WTC11 (cell line): ENCODE results near the gene PRR35. TPM values are rescaled to one million over a fixed set of nuclear protein-coding genes. Genes with fewer than 3 reads are reported as not detected.

Source experiments
- ATAC-seq: fragments of 200-7000 bp; cut with Tn5 transposase; 2 replicates; pipeline ENCODE4 v1.10.0; 2021; ENCODE audit warnings: mild to moderate bottlenecking, moderate library complexity
- CTCF ChIA-PET: fragments of 300-600 bp; sonication (Branson Sonifier 250); formaldehyde crosslinking; loops from one replicate; lab custom pipeline; 2021; ENCODE audit warnings: antibody characterized with exemption; lab: Charles Lee
- POLR2A ChIA-PET: fragments of 350-600 bp; sonication (Branson Sonifier 250); formaldehyde crosslinking; loops from one replicate; lab custom pipeline; 2021; ENCODE audit warnings: antibody characterized with exemption; lab: Charles Lee
- DNase-seq: peaks from one replicate; pipeline ENCODE4 v3.0.0; 2021; ENCODE audit warnings: low spot score
- H3K27ac Mint-ChIP-seq: 2 replicates; pipeline ENCODE4 v1.8.0; 2021; ENCODE audit warnings: mixed read lengths
- H3K27me3 Mint-ChIP-seq: 2 replicates; pipeline ENCODE4 v1.8.0; 2021; ENCODE audit warnings: low read depth, mild to moderate bottlenecking, moderate library complexity, mixed read lengths
- H3K36me3 Mint-ChIP-seq: 2 replicates; pipeline ENCODE4 v1.8.0; 2021; ENCODE audit warnings: mixed read lengths
- H3K4me1 Mint-ChIP-seq: 2 replicates; pipeline ENCODE4 v1.8.0; 2022; ENCODE audit warnings: mixed read lengths
- H3K4me3 Mint-ChIP-seq: 2 replicates; pipeline ENCODE4 v1.8.0; 2021; ENCODE audit warnings: mild to moderate bottlenecking, moderate library complexity, mixed read lengths
- H3K9me3 Mint-ChIP-seq: 2 replicates; pipeline ENCODE4 v1.8.0; 2021; ENCODE audit warnings: mixed read lengths
- CREM ChIP-seq: sonication (generic); formaldehyde crosslinking; IDR thresholded peaks from 2 replicates; pipeline ENCODE4 v1.8.1; 2022; ENCODE audit warnings: mild to moderate bottlenecking, missing genetic modification reagents, moderate library complexity
- ELF4 ChIP-seq: sonication (generic); formaldehyde crosslinking; IDR thresholded peaks from 2 replicates; pipeline ENCODE4 v1.8.1; 2022; ENCODE audit warnings: low read depth, mild to moderate bottlenecking, moderate library complexity, missing genetic modification reagents
- FOXK1 ChIP-seq: sonication (generic); formaldehyde crosslinking; IDR thresholded peaks from 2 replicates; pipeline ENCODE4 v1.8.0; 2022; ENCODE audit warnings: mild to moderate bottlenecking, moderate library complexity, missing genetic modification reagents
- FOXP4 ChIP-seq: sonication (generic); formaldehyde crosslinking; IDR thresholded peaks from 2 replicates; pipeline ENCODE4 v1.8.0; 2022; ENCODE audit warnings: mild to moderate bottlenecking, missing genetic modification reagents
- GTF2I ChIP-seq: fragments of 250-450 bp; sonication (Bioruptor Pico); conservative IDR thresholded peaks from 2 replicates; pipeline ENCODE4 v1.4.0; 2021; ENCODE audit warnings: mild to moderate bottlenecking
- JUN ChIP-seq: sonication (generic); formaldehyde crosslinking; IDR thresholded peaks from 2 replicates; pipeline ENCODE4 v1.8.0; 2023; ENCODE audit warnings: mild to moderate bottlenecking, missing genetic modification reagents
- MAX ChIP-seq: sonication (generic); formaldehyde crosslinking; IDR thresholded peaks from 2 replicates; pipeline ENCODE4 v1.8.0; 2022; ENCODE audit warnings: mild to moderate bottlenecking, missing genetic modification reagents
- OVOL2 ChIP-seq: fragments of 250-450 bp; sonication (Bioruptor Pico); IDR thresholded peaks from 2 replicates; pipeline ENCODE4 v1.9.0; 2021; ENCODE audit warnings: mild to moderate bottlenecking, borderline replicate concordance
- SMAD3 ChIP-seq: sonication (generic); formaldehyde crosslinking; IDR thresholded peaks from 2 replicates; pipeline ENCODE4 v1.8.0; 2022; ENCODE audit warnings: missing genetic modification reagents, mild to moderate bottlenecking, borderline replicate concordance
- SMAD4 ChIP-seq: sonication (generic); formaldehyde crosslinking; IDR thresholded peaks from 2 replicates; pipeline ENCODE4 v1.8.0; 2022; ENCODE audit warnings: mild to moderate bottlenecking, missing genetic modification reagents
- TEAD1 ChIP-seq: sonication (generic); formaldehyde crosslinking; IDR thresholded peaks from 2 replicates; pipeline ENCODE4 v1.8.0; 2022; ENCODE audit warnings: mild to moderate bottlenecking, missing genetic modification reagents
- TP53 ChIP-seq: sonication (generic); formaldehyde crosslinking; IDR thresholded peaks from 2 replicates; pipeline ENCODE4 v1.8.1; 2023; ENCODE audit warnings: mild to moderate bottlenecking, missing genetic modification reagents
- USF1 ChIP-seq: sonication (generic); formaldehyde crosslinking; IDR thresholded peaks from 2 replicates; pipeline ENCODE4 v1.8.0; 2022; ENCODE audit warnings: mild to moderate bottlenecking, missing genetic modification reagents
- ZNF219 ChIP-seq: sonication (generic); formaldehyde crosslinking; IDR thresholded peaks from 2 replicates; pipeline ENCODE4 v1.8.0; 2023; ENCODE audit warnings: missing genetic modification reagents, mild to moderate bottlenecking, borderline replicate concordance
- ZNF423 ChIP-seq: fragments of 250-450 bp; sonication (Bioruptor Pico); IDR thresholded peaks from 2 replicates; pipeline ENCODE4 v2.1.2; 2022; ENCODE audit warnings: mild to moderate bottlenecking, moderate library complexity
- total RNA-seq: library from RNA; stranded (reverse); gene quantifications from 3 replicates; pipeline ENCODE4 v1.2.3, GENCODE V29; 2021
- TF ChIP-seq, protein P1 (sequence below): fragments of 250-450 bp; sonication (Bioruptor Pico); IDR thresholded peaks from 2 replicates; pipeline ENCODE4 v1.9.0; 2021; ENCODE audit warnings: mild to moderate bottlenecking, borderline replicate concordance
- TF ChIP-seq, protein P2 (sequence below): sonication (generic); formaldehyde crosslinking; conservative IDR thresholded peaks from 2 replicates; pipeline ENCODE4 v1.8.1; 2022; ENCODE audit warnings: mild to moderate bottlenecking, missing genetic modification reagents

The PRR35 gene
- total RNA-seq, 1 experiment from 2014 or later, result 0.72 TPM

GRCh38 chr16:527015-527903 lies 32.9 kb upstream of the PRR35 start, which contains the start of gene CAPN15 (continued):
- TF ChIP-seq USF1 (CRISPR knock-in tag) (peak; percentile 60; the same call in 1 of the 2 replicates), JUN (peak; percentile 90), TEAD1 (CRISPR knock-in tag) (peak; percentile 84), OVOL2 (no peak), CREM (CRISPR knock-in tag) (peak; percentile 7; the same call in 1 of the 2 replicates), TP53 (CRISPR knock-in tag) (0 out of 2 replicates have a peak, but pooled peaks have one; percentile 34), ZNF423 (0 out of 2 replicates have a peak, but pooled peaks have one; percentile 48), ELF4 (CRISPR knock-in tag) (0 out of 2 replicates have a peak, but pooled peaks have one; percentile 48), SMAD3 (no peak), GTF2I (no peak), ZNF219 (CRISPR knock-in tag) (0 out of 2 replicates have a peak, but pooled peaks have one; percentile 67)
- TF ChIP-seq, protein P1, sequence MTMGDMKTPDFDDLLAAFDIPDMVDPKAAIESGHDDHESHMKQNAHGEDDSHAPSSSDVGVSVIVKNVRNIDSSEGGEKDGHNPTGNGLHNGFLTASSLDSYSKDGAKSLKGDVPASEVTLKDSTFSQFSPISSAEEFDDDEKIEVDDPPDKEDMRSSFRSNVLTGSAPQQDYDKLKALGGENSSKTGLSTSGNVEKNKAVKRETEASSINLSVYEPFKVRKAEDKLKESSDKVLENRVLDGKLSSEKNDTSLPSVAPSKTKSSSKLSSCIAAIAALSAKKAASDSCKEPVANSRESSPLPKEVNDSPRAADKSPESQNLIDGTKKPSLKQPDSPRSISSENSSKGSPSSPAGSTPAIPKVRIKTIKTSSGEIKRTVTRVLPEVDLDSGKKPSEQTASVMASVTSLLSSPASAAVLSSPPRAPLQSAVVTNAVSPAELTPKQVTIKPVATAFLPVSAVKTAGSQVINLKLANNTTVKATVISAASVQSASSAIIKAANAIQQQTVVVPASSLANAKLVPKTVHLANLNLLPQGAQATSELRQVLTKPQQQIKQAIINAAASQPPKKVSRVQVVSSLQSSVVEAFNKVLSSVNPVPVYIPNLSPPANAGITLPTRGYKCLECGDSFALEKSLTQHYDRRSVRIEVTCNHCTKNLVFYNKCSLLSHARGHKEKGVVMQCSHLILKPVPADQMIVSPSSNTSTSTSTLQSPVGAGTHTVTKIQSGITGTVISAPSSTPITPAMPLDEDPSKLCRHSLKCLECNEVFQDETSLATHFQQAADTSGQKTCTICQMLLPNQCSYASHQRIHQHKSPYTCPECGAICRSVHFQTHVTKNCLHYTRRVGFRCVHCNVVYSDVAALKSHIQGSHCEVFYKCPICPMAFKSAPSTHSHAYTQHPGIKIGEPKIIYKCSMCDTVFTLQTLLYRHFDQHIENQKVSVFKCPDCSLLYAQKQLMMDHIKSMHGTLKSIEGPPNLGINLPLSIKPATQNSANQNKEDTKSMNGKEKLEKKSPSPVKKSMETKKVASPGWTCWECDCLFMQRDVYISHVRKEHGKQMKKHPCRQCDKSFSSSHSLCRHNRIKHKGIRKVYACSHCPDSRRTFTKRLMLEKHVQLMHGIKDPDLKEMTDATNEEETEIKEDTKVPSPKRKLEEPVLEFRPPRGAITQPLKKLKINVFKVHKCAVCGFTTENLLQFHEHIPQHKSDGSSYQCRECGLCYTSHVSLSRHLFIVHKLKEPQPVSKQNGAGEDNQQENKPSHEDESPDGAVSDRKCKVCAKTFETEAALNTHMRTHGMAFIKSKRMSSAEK (CRISPR knock-in tag), result no peak
- TF ChIP-seq, protein P2, sequence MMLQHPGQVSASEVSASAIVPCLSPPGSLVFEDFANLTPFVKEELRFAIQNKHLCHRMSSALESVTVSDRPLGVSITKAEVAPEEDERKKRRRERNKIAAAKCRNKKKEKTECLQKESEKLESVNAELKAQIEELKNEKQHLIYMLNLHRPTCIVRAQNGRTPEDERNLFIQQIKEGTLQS (CRISPR knock-in tag), result no peak

GRCh38 chr16:528111-529011 lies 31.8 kb upstream of the PRR35 start:
- Mint-ChIP-seq H3K36me3 (0 out of 2 replicates have a peak, but pooled peaks cover 2% of the 10 kb centered on the region), H3K4me1 (peaks cover 20% of the 10 kb centered on the region), H3K9me3 (no peaks in the 10 kb centered on the region), H3K4me3 (peak overlapping the region; percentile 81), H3K27me3 (no peaks in the 10 kb centered on the region), H3K27ac (peak overlapping the region; percentile 41; the same call in 1 of the 2 replicates)
- ATAC-seq (peak; percentile 1; the same call in 1 of the 2 replicates), DNase-seq (peak; percentile 44)
- ChIA-PET POLR2A (interaction anchor here (1.2 kb wide), 1 partner anchor 15 kb away, joined by 3 read pairs; no protein-coding TSS in a partner anchor), CTCF (interaction anchor here (1.0 to 2.1 kb wide), 7 partner anchors 41 to 136 kb away, joined by 3 to 10 read pairs (median 3); partner anchors contain the start of gene METTL26)
- TF ChIP-seq SMAD4 (CRISPR knock-in tag) (no peak), FOXP4 (0 out of 2 replicates have a peak, but pooled peaks have one; percentile 26), FOXK1 (0 out of 2 replicates have a peak, but pooled peaks have one; percentile 34), USF1 (CRISPR knock-in tag) (peak; percentile 1; the same call in 1 of the 2 replicates), MAX (peak; percentile 57; the same call in 1 of the 2 replicates)
